GM19468 (cell line): ENCODE results near the gene CDH23.
"Not testable (repeated sequence)": the region's sequence is repeated elsewhere in the genome, so short reads cannot be mapped to it uniquely, and the experiment has no call there.

Experiments used
- ATAC-seq: cut with Tn5 transposase; IDR thresholded peaks from one replicate; pipeline ENCODE4 v1.9.1; 2021; ENCODE audit warnings: mild to moderate bottlenecking, moderate library complexity, moderate number of reproducible peaks; ENCODE audit not compliant: unreplicated experiment; ENCODE audit errors: extremely low read depth

Gene CDH23

DNA sequence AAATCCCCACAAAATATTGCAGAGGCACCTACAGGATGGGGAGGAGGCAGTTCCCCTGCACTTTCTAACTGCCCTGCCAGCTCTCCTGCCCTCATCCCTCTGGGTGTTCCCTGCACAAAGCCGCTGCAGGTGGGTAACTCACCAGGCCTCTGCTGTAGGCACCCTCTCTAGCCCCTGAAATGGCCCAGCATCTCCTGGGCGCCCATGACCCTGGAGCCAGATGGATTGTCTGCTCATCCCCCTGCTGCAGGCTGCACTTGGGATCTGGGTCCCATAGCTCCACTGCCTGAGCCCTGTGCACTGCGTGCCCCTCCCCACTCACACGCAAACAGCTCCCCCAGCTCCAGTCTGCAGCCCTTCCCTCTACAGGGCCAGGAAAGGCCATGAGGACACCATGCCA lies 192.0 kb downstream of the CDH23 start:
- ATAC-seq: no peak

DNA sequence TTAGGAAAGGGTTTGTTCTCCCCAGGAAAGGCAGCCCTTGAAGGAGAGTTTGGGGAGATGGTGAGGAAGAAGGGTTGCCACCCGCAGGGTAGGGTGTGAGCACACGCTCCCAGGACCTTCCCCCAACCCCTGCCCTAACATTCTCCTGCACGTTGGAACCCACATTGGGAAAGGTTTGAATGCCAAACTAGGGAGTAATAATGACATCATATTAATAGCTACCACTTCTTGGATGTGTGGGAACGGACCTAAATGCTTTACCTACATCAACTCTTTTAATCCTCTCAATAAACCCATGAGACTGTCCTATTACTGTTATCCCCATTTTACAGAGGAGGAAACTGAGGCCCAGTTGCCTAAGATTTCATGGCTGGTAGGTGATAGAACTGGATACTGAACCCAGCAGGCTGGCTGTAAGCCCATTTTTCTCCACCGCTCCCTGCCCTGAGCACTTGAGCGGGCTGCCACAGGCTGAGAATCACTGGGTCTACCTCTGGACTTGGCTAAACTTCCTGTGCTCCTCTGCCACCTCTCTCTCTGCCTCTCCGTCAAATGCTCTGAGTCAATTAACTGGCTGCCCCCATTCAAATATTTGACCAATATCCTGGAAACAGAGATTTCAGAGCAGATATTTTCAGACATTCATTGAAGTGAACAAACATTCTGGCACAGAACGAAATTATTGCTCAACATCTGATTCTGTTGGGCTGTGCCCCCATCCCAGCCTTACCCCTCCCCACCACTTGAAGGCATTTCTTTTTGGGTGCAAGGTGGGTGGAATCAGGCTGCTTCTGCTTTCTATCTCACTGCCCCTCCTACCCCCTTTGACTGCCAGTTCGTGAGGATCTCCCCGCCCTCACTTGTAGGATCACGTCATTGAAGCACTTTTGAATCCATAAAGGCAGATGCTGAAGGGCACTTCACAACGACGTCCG lies 193.2 kb downstream of the CDH23 start:
- no peak for ATAC-seq

DNA sequence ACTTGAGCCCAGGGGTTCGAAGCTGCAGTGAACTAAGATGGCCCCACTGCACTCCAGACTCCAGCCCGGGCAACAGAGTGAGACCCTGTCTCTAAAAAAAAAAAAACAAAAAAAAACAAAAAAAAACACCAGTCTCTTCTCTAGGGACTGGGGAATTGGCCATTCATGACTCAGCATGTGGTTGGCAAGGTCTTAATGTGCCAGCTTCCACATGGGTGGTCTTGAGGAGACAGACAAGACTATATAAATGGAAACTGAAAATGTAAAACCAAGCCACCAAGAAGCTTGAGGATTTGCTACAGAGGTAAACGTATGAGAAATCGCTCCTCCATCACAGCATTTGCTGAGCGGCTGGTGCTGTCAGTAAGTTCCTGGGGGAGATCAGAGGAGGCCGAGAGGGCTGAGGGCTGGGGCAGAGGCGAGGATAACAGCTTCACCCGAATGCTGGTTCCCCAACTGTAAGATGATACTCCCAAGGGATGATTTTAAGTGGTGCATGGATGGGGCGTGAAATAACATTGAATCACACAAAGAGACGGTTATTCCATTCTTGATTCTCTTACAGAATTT lies 194.1 kb downstream of the CDH23 start:
- no peak for ATAC-seq

DNA sequence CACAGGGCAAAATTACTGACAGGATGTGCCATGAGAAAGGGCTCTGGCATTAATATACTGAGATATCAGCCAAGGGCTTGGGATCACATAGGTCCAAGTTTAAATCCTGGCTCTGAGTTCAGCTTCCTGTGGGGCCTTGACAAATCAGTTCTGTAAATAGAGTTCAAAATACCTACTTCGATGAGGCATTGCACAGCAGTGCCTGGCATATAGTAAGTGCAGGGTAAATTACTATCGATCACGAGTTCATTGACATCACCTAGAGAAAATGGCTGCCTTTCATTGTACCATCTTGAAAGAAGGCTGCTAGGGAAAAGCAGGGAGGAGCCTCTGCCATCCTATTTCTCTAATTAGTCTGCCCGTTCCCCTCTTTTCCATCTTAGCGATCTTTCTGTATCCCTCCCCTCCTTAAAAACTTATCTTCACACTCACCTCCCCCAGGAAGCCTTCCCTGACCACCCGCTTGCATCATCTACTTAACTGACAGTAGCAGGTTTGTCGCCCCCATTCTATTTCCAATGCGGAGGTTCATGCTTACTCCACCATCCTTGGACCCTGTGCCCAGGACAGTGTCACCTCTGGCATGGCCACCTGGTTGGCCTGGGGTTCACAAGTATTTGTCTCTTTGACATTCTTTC lies 198.3 kb downstream of the CDH23 start:
- no peak for ATAC-seq

DNA sequence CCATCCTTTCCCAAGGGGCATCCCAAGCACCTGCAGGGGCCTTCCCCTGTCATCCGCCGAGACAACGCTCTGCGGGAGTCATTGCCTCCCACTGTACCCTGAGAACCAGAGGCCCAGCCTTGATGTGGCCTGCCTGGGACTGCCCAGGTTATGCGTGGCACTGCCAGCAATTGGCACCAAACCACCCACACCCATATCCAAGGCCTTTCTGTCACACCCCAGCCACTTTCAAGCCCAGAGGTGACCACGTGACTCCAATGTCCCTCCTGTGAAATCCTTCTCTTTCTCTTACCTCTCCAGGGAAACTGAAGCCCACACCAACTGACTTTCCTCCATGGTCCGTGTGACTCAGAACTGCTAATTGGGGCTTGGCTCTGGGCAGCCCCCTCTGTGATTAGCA lies 198.9 kb downstream of the CDH23 start:
- no peak for ATAC-seq

DNA sequence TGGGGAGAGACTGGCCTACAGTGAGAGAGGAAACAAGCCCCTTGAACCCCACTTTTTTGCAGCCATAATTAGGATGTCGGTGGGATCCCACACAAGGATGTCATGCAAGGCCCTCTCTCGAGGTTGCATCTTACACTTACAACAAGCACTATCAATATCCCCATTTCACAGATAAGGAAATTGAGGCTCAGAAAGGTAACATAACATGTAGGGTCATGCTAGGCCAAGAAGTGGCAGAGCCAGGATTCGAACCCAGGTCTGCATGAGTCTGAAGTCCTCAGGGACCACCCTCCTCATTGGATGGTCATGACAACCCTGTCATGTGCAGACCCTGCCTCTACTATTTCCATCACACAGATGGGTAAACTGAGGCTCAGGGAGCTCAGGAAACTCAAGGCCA lies 199.4 kb downstream of the CDH23 start:
- no peak for ATAC-seq

DNA sequence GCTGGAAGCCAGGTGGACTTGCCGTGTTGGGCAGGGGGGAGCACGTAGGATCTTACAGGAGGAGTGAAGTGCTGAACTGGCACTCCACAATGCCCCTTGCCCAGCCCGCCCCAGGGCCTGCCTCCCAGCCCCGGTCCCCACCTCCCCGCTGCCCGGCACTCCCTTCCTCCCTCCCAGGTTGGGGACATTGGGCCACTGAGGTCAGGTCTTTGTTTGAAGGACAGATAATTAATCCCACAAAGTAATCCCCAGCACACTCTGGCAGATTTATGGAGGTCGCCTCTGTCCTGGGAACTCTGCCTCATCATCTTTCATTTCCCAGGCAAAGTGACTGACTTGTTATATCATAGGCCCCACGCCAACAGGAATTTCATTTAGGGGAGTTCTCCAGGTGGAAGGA lies 200.0 kb downstream of the CDH23 start:
- ATAC-seq: no peak

DNA sequence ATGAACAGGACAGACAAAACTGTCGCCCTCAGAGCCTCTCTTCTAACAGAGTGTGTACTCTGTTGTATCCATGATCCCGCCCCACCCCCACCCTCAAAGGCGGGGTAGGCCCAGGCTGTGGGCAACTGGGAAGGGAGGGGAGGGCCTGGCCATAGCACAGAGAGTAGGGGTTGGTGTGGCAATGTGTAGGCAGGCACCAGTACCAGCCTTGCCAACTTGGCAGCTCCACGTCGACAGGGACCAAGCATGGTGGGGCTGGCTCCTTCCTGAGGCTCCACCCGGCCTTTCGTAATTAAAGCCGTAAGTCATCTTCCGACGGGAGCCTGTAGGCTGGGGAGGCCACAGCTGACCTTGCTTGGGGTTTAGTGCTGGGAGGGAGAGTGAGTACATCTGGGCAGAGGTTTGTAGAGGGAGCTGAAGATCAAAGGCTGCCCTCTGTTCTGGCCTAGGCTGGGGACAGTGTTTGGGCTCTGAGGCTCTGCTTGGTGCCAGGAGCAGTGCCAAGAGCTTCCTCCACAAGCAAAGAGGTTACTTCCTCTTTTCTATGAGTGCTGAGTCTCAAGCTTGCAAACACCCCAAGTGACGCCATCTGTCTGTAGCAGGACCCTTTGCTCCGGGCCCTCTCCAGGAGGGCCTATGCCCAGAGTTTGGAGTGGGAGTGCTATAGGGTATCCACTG lies 201.2 kb downstream of the CDH23 start:
- no peak for ATAC-seq

DNA sequence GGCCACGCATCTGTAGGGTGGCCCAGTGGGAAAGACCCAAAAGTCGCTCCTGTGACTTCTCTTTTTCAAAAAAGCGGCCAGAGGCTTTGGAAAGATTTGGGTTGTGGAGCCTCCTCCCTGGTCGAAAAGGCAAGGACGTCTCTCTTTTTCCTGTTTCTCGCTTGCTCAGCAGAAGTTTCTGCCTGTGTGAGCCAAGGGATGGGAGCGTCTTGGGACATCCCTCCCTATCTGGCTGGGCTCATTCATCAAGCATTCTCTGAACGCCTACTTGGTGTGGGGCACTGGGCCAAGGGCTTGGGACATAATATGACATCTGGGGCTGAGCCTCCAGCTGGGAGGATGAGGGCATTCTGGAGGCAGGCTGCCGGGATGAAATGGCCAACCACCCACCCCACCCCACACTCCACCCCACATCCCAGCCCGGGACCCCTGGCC lies 201.9 kb downstream of the CDH23 start:
- no peak for ATAC-seq

DNA sequence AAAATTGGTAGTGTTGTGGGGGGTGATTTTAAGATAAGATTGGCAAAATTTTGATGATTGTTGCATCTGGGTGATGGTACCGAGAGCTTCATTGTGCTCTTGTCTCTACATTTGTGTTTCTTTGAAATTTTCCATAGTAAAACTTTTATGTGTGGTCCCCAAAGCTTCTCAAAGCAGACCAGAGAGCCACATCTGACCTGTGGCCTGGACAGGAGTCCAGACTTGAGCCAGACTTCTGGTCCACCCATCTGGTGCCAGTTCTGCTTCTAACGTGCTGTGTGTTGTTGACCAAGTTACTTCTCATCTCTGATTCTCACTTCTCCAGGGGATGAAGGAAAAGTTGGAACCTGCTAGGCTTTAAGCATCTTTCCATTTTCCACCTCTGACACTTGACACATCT lies 202.8 kb downstream of the CDH23 start:
- ATAC-seq: no peak

DNA sequence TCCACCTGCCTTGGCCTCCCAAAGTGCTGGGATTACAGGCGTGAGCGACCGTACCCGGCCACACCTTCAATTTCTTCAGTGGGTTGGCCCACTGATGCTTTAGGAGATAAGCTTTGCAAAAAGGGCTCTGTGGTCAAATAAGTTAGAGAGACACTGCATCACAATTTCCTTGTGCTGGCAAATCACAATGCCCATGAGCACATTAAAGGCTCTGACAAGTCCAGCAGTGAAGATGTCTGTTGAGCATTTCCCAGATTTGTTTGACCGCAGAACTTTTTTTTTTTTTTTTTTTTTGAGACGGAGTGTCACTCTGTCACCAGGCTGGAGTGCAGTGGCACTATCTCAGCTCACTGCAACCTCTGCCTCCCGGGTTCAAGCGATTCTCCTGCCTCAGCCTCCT lies 203.5 kb downstream of the CDH23 start:
- not testable (repeated sequence) for ATAC-seq

DNA sequence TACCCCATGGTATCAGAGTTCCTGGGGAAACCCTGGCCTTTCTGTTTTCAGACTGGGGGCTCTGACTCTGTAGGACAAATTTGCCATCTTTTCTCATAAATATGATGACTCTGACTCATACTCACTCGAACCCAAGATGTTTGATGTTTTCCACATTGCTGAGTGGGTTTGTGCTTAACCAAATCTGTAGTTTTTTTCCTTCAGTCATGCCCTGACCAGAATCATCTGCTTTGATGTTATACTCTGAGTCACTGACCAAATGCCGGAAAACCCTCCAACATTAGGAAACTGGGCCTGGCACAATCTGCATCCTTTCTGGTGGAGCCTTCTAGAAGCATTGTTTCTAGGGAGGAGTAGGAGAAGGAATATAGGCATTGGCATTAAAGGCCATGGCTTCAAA lies 204.1 kb downstream of the CDH23 start:
- no peak for ATAC-seq

DNA sequence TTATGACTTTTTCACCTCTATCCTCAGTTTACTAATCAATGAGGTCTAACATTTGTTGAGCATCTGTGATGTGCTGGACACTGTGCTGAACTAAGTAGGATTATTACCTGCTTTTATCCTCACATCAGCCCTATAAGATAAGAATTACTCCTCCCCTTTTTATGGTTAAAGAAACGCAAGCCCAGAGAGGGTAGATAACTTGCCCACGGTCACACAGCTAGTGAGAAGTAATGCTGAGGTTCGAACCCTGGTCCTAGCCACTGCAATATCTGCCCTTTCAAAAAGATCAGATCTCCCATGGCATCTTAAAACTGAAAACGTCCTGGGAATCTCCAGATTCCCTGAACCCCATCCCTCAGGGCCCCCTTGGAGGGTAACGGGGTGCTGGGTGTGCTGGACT lies 204.6 kb downstream of the CDH23 start:
- no peak for ATAC-seq

DNA sequence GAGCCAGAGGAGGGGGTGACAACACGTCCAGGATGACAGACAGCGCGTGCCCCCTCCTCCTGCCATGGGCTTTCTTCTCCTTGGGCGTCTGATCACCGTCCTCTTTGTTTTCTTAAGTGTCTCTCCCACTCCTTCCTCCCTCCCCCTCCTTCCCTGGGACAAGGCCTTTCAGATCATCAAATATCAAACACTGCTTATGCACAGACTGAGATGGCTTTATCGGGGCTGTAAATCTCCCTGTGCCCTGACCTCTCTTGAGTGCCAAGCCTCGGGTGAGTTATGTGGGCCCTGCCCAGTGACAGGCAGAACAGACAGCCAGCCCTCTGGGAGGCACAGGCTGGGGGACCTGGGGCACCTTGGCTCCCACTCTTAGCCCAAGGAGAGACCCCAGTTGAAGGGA lies 206.4 kb downstream of the CDH23 start:
- ATAC-seq: no peak

DNA sequence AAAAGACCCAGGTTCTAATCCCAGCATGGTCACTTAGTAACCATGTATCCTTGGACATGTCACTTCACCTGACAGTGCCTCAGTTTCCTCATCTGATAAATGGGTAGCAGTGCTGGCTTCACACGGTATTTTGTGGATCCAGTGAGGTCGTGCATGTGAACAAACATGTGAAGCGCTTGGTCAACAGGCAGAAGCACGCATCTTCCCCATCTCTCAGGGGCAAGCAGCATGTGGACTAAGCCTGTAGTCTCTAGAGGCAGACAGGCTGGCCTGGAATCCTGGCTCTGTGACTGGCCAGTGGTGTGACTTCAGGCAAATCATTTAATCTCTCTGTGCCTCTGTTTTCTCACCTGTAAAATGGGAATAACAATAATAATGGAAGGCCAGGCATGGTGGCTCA lies 207.0 kb downstream of the CDH23 start:
- no peak for ATAC-seq

DNA sequence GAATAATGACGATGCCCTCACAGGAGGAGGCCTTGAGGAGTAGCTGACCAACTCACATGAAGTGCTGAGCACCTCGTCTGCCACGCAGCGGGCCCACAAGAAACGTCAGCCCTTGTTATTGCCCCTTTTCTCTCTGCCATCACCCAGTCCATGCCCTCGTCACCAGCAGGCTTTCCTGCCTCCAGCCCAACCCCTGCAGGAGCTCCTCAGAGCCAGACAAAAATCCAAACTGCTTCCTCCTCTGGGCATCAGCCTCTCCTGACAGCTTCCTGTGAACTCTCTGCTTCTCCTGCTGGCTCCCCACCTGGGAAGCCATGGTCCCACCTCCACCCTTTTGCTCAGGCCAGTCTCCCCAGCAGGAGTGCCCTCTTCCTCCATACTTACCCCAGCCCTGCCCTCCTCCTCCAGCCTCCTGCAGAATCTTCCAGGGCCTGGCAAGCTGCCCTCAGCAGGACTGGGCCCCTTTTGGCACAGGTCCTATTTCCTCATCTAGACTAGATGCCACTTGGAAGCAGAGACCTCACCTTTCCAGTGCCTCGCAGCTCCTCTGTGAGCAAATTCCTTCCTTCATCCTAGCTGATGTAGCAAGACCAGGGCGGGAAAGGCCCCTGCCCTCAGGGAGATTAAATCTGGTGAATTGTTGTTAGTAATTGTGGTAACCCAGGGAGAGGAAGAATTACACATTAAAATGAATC lies 207.8 kb downstream of the CDH23 start:
- no peak for ATAC-seq

DNA sequence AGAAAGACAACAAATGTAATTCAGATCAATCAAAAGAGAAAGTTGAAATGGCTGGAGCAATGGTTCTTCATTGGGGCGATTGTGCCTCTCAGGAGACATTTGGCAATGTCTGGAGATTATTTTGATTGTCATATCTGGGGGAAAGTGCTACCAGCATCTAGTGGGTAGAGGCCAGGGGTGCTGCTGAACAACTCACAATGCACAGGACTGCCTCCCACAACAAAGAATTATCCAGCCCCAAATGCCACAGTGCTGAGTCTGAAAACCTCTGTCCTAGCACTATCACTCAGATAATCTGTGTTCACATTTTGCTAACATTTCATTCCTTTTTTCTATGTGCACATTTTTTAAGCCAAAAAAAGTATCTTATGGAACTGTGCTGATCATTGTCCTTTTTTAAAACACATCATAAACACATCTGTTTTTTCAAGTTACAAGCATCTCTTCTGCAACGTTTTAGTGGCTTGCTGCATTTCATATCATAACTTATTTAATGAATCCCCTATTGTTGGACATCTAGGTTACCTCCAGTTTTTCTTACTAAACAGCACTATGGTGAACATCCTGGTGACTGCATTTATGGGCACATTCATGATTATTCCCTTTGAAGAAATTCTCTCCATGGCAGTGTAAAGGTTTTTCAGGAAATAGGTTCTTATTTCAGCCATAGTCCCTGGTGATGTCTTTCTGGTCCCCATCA lies 208.7 kb downstream of the CDH23 start:
- ATAC-seq: no peak

DNA sequence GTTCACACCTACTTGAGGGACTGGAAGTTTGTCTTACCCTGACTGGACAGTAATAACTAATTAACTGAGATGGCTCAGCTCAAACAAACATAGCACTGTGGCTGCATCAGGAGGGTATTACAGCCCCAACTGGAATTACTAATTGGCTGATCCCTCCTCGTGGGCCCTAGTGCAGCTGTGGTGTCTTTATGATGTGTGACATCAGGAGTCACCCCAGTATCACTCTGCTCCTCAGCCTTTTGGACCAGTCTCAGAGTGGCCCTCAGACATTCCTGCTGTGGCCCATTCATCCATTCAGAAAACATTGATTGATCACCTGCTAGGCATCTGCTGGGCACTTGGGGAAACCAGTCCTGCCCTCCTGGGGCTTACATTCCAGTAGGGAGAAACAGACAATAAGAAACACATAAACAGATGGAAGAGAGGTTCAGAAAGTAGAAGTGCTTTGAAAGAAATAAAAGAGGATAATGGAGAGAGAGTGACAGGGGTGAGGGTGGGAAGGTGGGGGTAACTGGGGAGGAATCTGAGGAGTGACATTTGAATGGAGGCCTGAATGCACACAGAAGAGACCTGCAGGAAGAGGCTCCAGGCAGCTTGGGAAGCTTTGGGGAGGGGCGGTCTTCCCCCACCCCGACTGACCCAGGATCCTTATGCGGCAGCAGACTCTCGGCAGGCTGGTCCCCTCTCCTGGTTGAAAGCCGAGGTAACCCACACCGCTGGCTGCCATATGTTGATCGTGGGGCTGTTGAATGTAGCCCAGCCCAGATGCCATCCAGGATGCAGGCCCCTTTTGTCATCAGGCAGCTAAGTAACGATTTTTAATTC lies 209.7 kb downstream of the CDH23 start:
- ATAC-seq: no peak

DNA sequence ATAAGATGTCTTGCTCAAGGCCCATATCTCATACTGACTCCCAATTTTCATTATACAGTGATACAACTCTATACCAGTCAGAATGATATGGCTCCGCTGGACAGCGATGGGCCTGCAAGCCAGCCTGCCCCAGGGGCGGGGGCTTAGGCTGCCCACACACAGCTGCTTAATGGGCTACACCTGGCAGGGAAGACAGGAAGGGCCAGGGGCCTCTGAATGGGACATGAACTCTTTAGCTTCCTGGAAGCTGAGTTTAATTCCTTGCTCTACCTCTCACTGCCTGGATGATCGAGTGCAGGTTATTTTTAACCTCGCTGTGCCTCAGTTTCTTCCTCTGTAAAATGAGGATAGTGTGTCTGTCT lies 210.3 kb downstream of the CDH23 start:
- ATAC-seq: no peak
